Thyroid gland (tissue), 4 donors: ENCODE measurements around the gene SLC7A14.

Experiments
- CTCF ChIP-seq, 6 experiments: fragments of 200-600 bp in 3 of 6; fragments of 450-650 bp in 3 of 6; sonication (generic) in 3 of 6; IDR thresholded peaks; one replicate each; pipeline ENCODE4 v1.5.1; 2016 to 2019; ENCODE audit warnings: antibody characterized with exemption in 6 of 6, mild to moderate bottlenecking in 2 of 6, inconsistent platforms in 1 of 6, moderate library complexity in 1 of 6
- POLR2A ChIP-seq, 2 donors: fragments of 450-650 bp; IDR thresholded peaks; one replicate each; pipeline ENCODE4 v1.6.1; 2017; ENCODE audit warnings: antibody characterized with exemption in 2 of 2, mild to moderate bottlenecking in 2 of 2, moderate library complexity in 1 of 2

GRCh38 chr3:170413291-170413690 lies 172.6 kb downstream of the SLC7A14 start:
- no peak for TF ChIP-seq CTCF (IDR thresholded peaks at IDR 0.05)
- TF ChIP-seq POLR2A (IDR thresholded peaks at IDR 0.05), result no peak
